LNCaP clone FGC (cell line): ENCODE measurements around the gene FKBP3.

Source experiments
- DNase-seq: peaks from one replicate; pipeline ENCODE4 v3.0.0-alpha.2; 2011; ENCODE audit warnings: low read depth
- H3K4me3 ChIP-seq: 2 replicates; pipeline ENCODE4 v1.5.1; 2011; ENCODE audit warnings: mild to moderate bottlenecking, low read depth, low read length, control low read depth
- TF ChIP-seq, protein P1 (sequence below): IDR thresholded peaks from 2 replicates; pipeline ENCODE4 v1.5.1; 2012; ENCODE audit warnings: mild to moderate bottlenecking; ENCODE audit not compliant: control insufficient read depth, insufficient read depth; ENCODE audit errors: extremely low read depth

FKBP3 gene

DNA sequence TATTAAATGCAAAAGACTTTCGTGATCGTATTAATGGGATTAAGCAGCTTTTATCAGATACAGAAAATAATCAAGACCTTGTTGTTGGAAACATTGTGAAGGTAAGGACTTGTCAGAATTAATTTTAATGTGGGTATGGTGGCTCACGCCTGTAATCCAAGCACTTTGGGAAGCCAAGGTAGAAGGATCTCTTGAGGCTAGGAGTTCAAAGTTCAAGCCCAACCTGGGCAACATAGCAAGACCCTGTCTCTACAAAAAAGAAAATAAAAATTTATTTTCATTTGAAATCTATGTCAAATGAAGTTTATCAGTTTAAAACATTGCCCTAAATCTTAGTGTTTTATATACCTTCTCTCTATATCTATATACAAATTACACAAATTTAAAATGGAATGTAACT, 67.6 kb downstream of the FKBP3 start:
- TF ChIP-seq, protein P1, sequence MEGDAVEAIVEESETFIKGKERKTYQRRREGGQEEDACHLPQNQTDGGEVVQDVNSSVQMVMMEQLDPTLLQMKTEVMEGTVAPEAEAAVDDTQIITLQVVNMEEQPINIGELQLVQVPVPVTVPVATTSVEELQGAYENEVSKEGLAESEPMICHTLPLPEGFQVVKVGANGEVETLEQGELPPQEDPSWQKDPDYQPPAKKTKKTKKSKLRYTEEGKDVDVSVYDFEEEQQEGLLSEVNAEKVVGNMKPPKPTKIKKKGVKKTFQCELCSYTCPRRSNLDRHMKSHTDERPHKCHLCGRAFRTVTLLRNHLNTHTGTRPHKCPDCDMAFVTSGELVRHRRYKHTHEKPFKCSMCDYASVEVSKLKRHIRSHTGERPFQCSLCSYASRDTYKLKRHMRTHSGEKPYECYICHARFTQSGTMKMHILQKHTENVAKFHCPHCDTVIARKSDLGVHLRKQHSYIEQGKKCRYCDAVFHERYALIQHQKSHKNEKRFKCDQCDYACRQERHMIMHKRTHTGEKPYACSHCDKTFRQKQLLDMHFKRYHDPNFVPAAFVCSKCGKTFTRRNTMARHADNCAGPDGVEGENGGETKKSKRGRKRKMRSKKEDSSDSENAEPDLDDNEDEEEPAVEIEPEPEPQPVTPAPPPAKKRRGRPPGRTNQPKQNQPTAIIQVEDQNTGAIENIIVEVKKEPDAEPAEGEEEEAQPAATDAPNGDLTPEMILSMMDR = no peak
- no peak for DNase-seq
- H3K4me3 ChIP-seq = no peak overlapping the region

- no peak overlapping the region for H3K4me3 ChIP-seq
- no peak for DNase-seq
- TF ChIP-seq, protein P1 = no peak
These were observed 68.3 kb downstream of the FKBP3 start for GRCh38 chr14:45065956-45066355.
